Keratinocyte (primary cell): ENCODE data around the gene SZRD1. TPM values are rescaled to one million over a fixed set of nuclear protein-coding genes. Genes with fewer than 3 reads are reported as not detected.

Experiments used
- DNase-seq: peaks from one replicate; pipeline ENCODE4 v3.0.0-alpha.2; 2011; ENCODE audit warnings: low read depth, missing footprints, low spot score
- FAIRE-seq: peaks from 2 replicates; lab custom pipeline; 2011; peaks lifted over from hg19 to GRCh38; lab: Jason Lieb, UNC
- H2AFZ ChIP-seq: 2 replicates; pipeline ENCODE4 v1.6.0; 2012; ENCODE audit warnings: low read length, control low read depth, inconsistent platforms; ENCODE audit not compliant: control insufficient read depth
- H3K27ac ChIP-seq: 2 replicates; pipeline ENCODE4 v1.5.1; 2011; ENCODE audit warnings: low read length; ENCODE audit not compliant: control insufficient read depth, insufficient read depth
- H3K27me3 ChIP-seq: 3 replicates; pipeline ENCODE4 v1.6.0; 2011; ENCODE audit warnings: low read length; ENCODE audit not compliant: control insufficient read depth, insufficient read depth; ENCODE audit errors: extremely low read depth
- H3K36me3 ChIP-seq, 2 experiments: 2 replicates in 1 of 2; 3 replicates in 1 of 2; pipeline ENCODE4 v1.5.1; 2011; ENCODE audit warnings: low read length in 2 of 2, mild to moderate bottlenecking in 1 of 2; ENCODE audit not compliant: control insufficient read depth in 2 of 2, insufficient read depth in 2 of 2; ENCODE audit errors: extremely low read depth in 1 of 2
- H3K4me1 ChIP-seq: 3 replicates; pipeline ENCODE4 v1.5.1; 2011; ENCODE audit warnings: low read length; ENCODE audit not compliant: control insufficient read depth, insufficient read depth; ENCODE audit errors: extremely low read depth
- H3K4me2 ChIP-seq: 3 replicates; pipeline ENCODE4 v1.6.0; 2011; ENCODE audit warnings: low read depth, low read length; ENCODE audit not compliant: control insufficient read depth, insufficient read depth; ENCODE audit errors: extremely low read depth
- H3K4me3 ChIP-seq, 3 experiments: fragments of 200-600 bp in 1 of 3; sonication (generic) in 1 of 3; 2 replicates in 2 of 3; 3 replicates in 1 of 3; pipeline ENCODE4 v1.5.1; 2011 to 2016; ENCODE audit warnings: low read length in 3 of 3, mild to moderate bottlenecking in 3 of 3, control low read depth in 2 of 3, inconsistent platforms in 1 of 3, low read depth in 1 of 3, mixed read lengths in 1 of 3, mixed run types in 1 of 3, moderate library complexity in 1 of 3; ENCODE audit not compliant: control insufficient read depth in 2 of 3, insufficient read depth in 2 of 3; ENCODE audit errors: extremely low read depth in 1 of 3
- H3K79me2 ChIP-seq: 2 replicates; pipeline ENCODE4 v1.6.0; 2012; ENCODE audit warnings: low read length; ENCODE audit not compliant: control insufficient read depth, insufficient read depth
- H3K9ac ChIP-seq: 3 replicates; pipeline ENCODE4 v1.6.0; 2011; ENCODE audit warnings: low read length; ENCODE audit not compliant: control insufficient read depth, insufficient read depth; ENCODE audit errors: extremely low read depth
- H3K9me1 ChIP-seq: 3 replicates; pipeline ENCODE4 v1.6.0; 2011; ENCODE audit warnings: low read length; ENCODE audit not compliant: control insufficient read depth, insufficient read depth; ENCODE audit errors: extremely low read depth
- H3K9me3 ChIP-seq: 2 replicates; pipeline ENCODE4 v1.5.1; 2012; ENCODE audit warnings: low read depth, low read length; ENCODE audit not compliant: control insufficient read depth
- H4K20me1 ChIP-seq: 3 replicates; pipeline ENCODE4 v1.6.0; 2011; ENCODE audit warnings: low read length; ENCODE audit not compliant: control insufficient read depth, insufficient read depth; ENCODE audit errors: extremely low read depth
- EZH2 ChIP-seq: IDR thresholded peaks from one replicate; pipeline ENCODE4 v1.6.1; 2012; ENCODE audit warnings: inconsistent platforms, mild to moderate bottlenecking, low read length, moderate library complexity
- dilution Hi-C: fragments of 300-500 bp; cut with MboI; formaldehyde crosslinking; loops from one replicate; pipeline ENCODE4 v1.7.0; 2020; ENCODE audit warnings: low sequenced_read_pairs; ENCODE audit not compliant: extremely low pct_ligation_motif_present
- polyA plus RNA-seq, 5 experiments: library from polyadenylated mRNA; depleted of rRNA in 3 of 5; stranded (reverse) in 3 of 5; stranded (forward) in 1 of 5; unstranded in 1 of 5; fragments of >200 nt; gene quantifications; 1 replicate in 1 of 5; 2 replicates in 3 of 5; 3 replicates in 1 of 5; pipeline versions ENCODE4 v1.2.1 to v1.2.3, GENCODE V29; 2011 to 2012; ENCODE audit warnings: missing spikeins in 2 of 5, low read depth in 1 of 5, low replicate concordance in 1 of 5
- TF ChIP-seq, protein P1 (sequence below), 3 experiments: IDR thresholded peaks in 1 of 3; conservative IDR thresholded peaks in 1 of 3; optimal IDR thresholded peaks in 1 of 3; 2 replicates in 2 of 3; 3 replicates in 1 of 3; pipeline versions ENCODE3 to v1.5.1; 2011; ENCODE audit warnings: low read length in 3 of 3, mild to moderate bottlenecking in 3 of 3, moderate library complexity in 2 of 3, control low read depth in 1 of 3, inconsistent platforms in 1 of 3; ENCODE audit not compliant: insufficient read depth in 2 of 3; ENCODE audit errors: extremely low read depth in 1 of 3

SZRD1 gene
- polyA plus RNA-seq, 1 donor (not counting 4 experiments of a cell fraction or from before 2014, with no cell fraction given), result 68.7 TPM

DNA sequence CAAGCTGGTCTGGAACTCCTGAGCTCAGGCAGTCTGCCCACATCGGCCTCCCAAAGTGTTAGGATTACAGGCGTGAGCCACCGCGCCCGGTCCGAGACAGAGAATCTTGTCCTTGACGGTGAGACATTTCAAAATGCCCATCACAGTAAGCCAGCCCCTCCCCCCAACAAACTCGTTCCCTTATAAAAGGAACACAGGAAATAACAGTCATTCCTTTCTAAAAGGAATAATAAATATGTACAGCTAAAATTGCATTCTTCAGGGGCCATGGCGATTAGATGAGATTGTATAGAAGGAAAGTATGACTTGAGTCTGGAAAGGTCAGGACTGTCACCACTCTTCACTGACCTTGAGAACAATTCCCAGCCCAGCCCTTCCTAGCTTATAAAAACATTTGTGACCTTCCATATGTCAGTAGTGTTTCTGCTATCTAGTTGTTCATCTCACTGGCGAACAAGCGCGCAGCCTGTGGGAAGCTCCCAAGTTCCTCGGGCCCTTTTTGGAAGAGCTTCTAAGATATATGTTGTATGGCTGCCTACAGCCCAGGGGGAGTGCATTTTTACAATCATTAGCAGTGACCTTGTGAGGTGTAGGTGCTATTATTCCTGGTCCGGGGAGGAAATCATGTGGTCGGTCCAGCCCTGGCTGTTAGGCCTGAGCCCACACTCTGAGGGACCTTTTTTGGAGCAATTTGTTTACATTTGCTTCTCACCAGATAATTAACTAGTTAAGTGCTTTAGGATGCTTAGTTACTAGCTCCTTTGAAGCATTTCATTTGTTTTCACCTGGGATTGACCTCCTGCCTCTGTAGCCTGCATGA lies 8.7 kb downstream of the SZRD1 start:
- peaks cover 31% of the 10 kb centered on the region for H4K20me1 ChIP-seq
- H3K4me2 ChIP-seq, result peak overlapping the region; percentile 19
- H3K9me1 ChIP-seq, result peaks cover 5% of the 10 kb centered on the region
- TF ChIP-seq, protein P1, sequence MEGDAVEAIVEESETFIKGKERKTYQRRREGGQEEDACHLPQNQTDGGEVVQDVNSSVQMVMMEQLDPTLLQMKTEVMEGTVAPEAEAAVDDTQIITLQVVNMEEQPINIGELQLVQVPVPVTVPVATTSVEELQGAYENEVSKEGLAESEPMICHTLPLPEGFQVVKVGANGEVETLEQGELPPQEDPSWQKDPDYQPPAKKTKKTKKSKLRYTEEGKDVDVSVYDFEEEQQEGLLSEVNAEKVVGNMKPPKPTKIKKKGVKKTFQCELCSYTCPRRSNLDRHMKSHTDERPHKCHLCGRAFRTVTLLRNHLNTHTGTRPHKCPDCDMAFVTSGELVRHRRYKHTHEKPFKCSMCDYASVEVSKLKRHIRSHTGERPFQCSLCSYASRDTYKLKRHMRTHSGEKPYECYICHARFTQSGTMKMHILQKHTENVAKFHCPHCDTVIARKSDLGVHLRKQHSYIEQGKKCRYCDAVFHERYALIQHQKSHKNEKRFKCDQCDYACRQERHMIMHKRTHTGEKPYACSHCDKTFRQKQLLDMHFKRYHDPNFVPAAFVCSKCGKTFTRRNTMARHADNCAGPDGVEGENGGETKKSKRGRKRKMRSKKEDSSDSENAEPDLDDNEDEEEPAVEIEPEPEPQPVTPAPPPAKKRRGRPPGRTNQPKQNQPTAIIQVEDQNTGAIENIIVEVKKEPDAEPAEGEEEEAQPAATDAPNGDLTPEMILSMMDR (optimal IDR thresholded peaks at IDR 0.05 in 1 of 3, IDR thresholded peaks at IDR 0.05 in 1 of 3, conservative IDR thresholded peaks at IDR 0.05 in 1 of 3; ENCODE audit: extremely low read depth in 1 of 3, insufficient read depth in 2 of 3, low read length in 3 of 3), result no peak
- TF ChIP-seq EZH2, result no peak
- H3K4me1 ChIP-seq, result peaks cover 23% of the 10 kb centered on the region
- H3K9ac ChIP-seq, result no peak overlapping the region
- H3K27ac ChIP-seq, result no peak overlapping the region
- FAIRE-seq, result no peak
- DNase-seq, result no peak
- peaks cover 0 to 2% of the 10 kb centered on the region in 2 experiments for H3K36me3 ChIP-seq
- H3K27me3 ChIP-seq, result no peaks in the 10 kb centered on the region
- H2AFZ ChIP-seq, result no peak overlapping the region
- peaks cover 95% of the 10 kb centered on the region for H3K79me2 ChIP-seq
- H3K9me3 ChIP-seq, result no peaks in the 10 kb centered on the region
- dilution Hi-C loops, result no loop called here
- no peak overlapping the region for H3K4me3 ChIP-seq

DNA sequence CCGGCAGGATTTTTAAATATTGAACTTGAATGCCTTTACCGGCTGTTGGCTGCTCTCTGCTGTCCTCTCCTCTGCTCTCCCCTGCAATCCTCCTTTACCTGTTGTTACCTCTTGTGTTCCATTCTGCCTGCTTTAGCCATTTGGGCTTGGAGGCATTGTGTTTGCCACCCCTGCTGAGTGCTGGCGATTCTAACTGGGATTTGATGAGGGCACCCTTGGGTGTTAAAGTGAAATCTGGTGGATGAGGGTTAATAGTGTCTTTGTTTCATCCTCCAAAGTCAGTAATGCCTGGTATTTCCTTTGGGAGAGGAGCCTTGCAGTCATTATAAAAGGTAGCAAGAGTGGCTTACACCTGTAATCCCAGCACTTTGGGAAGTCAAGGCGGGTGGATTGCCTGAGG lies 9.9 kb downstream of the SZRD1 start:
- Histone ChIP-seq H3K9me3 (no peaks in the 10 kb centered on the region), H4K20me1 (peaks cover 31% of the 10 kb centered on the region), H3K4me1 (peaks cover 14% of the 10 kb centered on the region), H2AFZ (no peak overlapping the region), H3K79me2 (peaks cover 98% of the 10 kb centered on the region), H3K27me3 (no peaks in the 10 kb centered on the region), H3K9ac (no peak overlapping the region), H3K4me3 (no peak overlapping the region), H3K4me2 (no peak overlapping the region), H3K36me3 (peaks cover 0 to 2% of the 10 kb centered on the region in 2 experiments), H3K27ac (no peak overlapping the region), H3K9me1 (peaks cover 5% of the 10 kb centered on the region)
- TF ChIP-seq EZH2, result no peak
- TF ChIP-seq, protein P1 (optimal IDR thresholded peaks at IDR 0.05 in 1 of 3, IDR thresholded peaks at IDR 0.05 in 1 of 3, conservative IDR thresholded peaks at IDR 0.05 in 1 of 3; ENCODE audit: extremely low read depth in 1 of 3, insufficient read depth in 2 of 3, low read length in 3 of 3), result no peak
- FAIRE-seq, result no peak
- no peak for DNase-seq
- dilution Hi-C loops, result no loop called here
